Right lobe of liver (tissue), 6 donors: Measurements from ENCODE around the gene CCNG2. TPM values are rescaled to one million over a fixed set of nuclear protein-coding genes. Genes with fewer than 3 reads are reported as not detected.

ENCODE experiments used
- ATAC-seq, 4 donors: fragments of 200-7000 bp; cut with Tn5 transposase; one replicate each; pipeline ENCODE4 v1.9.1; 2020; ENCODE audit warnings: mild to moderate bottlenecking in 4 of 4, moderate library complexity in 4 of 4
- DNase-seq, 3 donors: peaks; one replicate each; pipeline ENCODE4 v3.0.0-alpha.2; 2020
- H3K27ac ChIP-seq, 3 donors: fragments of 200-600 bp; one replicate each; pipeline ENCODE4 v1.8.0; 2022
- H3K27me3 ChIP-seq, 2 donors: fragments of 200-600 bp; one replicate each; pipeline ENCODE4 v1.8.0; 2022
- H3K36me3 ChIP-seq, 4 donors: fragments of 200-600 bp; sonication (generic) in 1 of 4; one replicate each; pipeline versions ENCODE4 v1.5.1 to v1.8.0; 2017 to 2022; ENCODE audit warnings: control low read depth in 1 of 4
- H3K4me1 ChIP-seq, 4 donors: fragments of 200-600 bp; sonication (generic) in 1 of 4; one replicate each; pipeline versions ENCODE4 v1.5.1 to v1.8.0; 2017 to 2022; ENCODE audit warnings: control low read depth in 1 of 4
- H3K4me3 ChIP-seq, 3 donors: fragments of 200-600 bp; one replicate each; pipeline ENCODE4 v1.8.0; 2022
- H3K9me3 ChIP-seq, 4 donors: fragments of 200-600 bp; sonication (generic) in 1 of 4; one replicate each; pipeline versions ENCODE4 v1.5.1 to v1.8.0; 2017 to 2022; ENCODE audit warnings: control low read depth in 1 of 4
- POLR2A ChIP-seq: fragments of 450-650 bp; IDR thresholded peaks from one replicate; pipeline ENCODE4 v1.6.1; 2017; ENCODE audit warnings: antibody characterized with exemption, mild to moderate bottlenecking
- WGBS: methylation state at CpG from one replicate; pipeline ENCODE4 v1.1.6; 2018; ENCODE audit warnings: low coverage, low lambda C conversion rate; ENCODE audit not compliant: insufficient coverage; ENCODE audit errors: missing lambda C conversion rate; 5-methylcytosine and 5-hydroxymethylcytosine counted together
- intact Hi-C, 2 donors: fragments of 100-400 bp; cut with DNase I; formaldehyde crosslinking; loops; one replicate each; pipeline versions ENCODE4 v1.11.2 to v1.14.1; 2022
- total RNA-seq, 6 experiments: library from RNA; depleted of rRNA in 2 of 6; stranded (reverse); fragments of >200 nt in 2 of 6; fragmentation: NEBNext Ultra II Directional in 3 of 6; extraction: Animal tissue kit (Norgen Biotek cat#: 25700) in 3 of 6; gene quantifications; one replicate each; pipeline versions ENCODE4 v1.1.0 to v1.2.4, GENCODE V29; 2016 to 2023
- TF ChIP-seq, protein P1 (sequence below), 4 donors: fragments of 200-600 bp in 3 of 4; fragments of 450-650 bp in 1 of 4; IDR thresholded peaks; one replicate each; pipeline versions ENCODE4 v1.5.1 to v1.8.0; 2016 to 2022; ENCODE audit warnings: antibody characterized with exemption in 4 of 4, mild to moderate bottlenecking in 2 of 4
- donor health status: DM: no; HTN: yes; CAD: no.
- donor health status: DM: no; HTN: no; CAD: no.
- donor health status: DM: no; HTN: no; CAD: no.
- donor health status: DM: no; HTN: yes; CAD: no.
- donor health status: DM: no; HTN: yes; CAD: no.

Gene CCNG2
- total RNA-seq, 6 experiments from 2014 or later, result 3.3 to 15.6 (median 6.1) TPM

DNA sequence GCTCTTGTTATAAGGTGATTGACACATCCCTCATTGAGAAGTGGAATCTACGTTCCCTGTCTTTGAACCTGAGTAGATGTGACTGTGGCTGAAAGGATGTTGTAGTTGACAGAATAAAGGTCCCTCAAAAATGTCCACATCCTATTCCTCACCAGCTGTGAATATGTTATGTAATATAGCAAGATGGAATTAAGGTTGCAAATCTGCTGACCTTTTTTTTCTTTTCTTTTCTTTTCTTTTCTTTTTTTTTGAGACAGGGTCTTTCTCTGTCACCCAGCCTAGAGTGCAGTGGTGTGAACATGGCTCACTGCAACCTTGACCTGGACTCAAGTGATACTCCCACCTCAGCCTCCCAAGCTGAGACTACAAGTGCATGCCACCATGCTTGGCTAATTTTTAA is 7.2 kb upstream of the CCNG2 start:
- TF ChIP-seq, protein P1, sequence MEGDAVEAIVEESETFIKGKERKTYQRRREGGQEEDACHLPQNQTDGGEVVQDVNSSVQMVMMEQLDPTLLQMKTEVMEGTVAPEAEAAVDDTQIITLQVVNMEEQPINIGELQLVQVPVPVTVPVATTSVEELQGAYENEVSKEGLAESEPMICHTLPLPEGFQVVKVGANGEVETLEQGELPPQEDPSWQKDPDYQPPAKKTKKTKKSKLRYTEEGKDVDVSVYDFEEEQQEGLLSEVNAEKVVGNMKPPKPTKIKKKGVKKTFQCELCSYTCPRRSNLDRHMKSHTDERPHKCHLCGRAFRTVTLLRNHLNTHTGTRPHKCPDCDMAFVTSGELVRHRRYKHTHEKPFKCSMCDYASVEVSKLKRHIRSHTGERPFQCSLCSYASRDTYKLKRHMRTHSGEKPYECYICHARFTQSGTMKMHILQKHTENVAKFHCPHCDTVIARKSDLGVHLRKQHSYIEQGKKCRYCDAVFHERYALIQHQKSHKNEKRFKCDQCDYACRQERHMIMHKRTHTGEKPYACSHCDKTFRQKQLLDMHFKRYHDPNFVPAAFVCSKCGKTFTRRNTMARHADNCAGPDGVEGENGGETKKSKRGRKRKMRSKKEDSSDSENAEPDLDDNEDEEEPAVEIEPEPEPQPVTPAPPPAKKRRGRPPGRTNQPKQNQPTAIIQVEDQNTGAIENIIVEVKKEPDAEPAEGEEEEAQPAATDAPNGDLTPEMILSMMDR (IDR thresholded peaks at IDR 0.05), result no peak
- TF ChIP-seq POLR2A, result no peak
- no peaks in the 10 kb centered on the region for H3K36me3 ChIP-seq
- no peak overlapping the region for H3K27ac ChIP-seq
- no peaks in the 10 kb centered on the region for H3K27me3 ChIP-seq
- no peak overlapping the region for H3K4me3 ChIP-seq
- no peak for DNase-seq
- 80% methylated on average over 1 of the region's 1 CpG for WGBS
- H3K9me3 ChIP-seq, result no peaks in the 10 kb centered on the region
- no peak for ATAC-seq
- intact Hi-C loops, result no loop called here
- no peaks in the 10 kb centered on the region for H3K4me1 ChIP-seq

DNA sequence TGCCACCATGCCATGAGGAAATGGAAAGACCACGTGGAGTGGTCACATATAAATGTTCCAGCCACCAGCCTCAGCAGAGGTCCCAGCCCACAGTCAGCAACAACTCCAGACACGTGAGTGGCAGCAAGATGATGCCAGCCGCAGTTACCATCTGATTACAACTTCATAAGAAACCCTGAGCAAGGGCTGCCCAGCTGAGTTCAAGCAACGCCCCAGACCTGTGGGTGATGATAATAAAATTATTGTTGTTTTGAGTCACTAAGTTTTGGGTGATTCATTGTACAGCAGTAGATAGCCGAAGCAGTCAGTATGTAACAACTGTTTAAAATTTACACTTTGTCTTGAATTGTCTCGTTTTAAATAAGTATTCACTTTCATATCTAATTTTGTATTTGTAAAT is 5.8 kb upstream of the CCNG2 start:
- no peak for ATAC-seq
- Histone ChIP-seq H3K4me3 (no peak overlapping the region), H3K27ac (no peak overlapping the region), H3K4me1 (peaks cover 0 to 4% (median 0%) of the 10 kb centered on the region in 4 donors), H3K27me3 (no peaks in the 10 kb centered on the region), H3K9me3 (no peaks in the 10 kb centered on the region), H3K36me3 (no peaks in the 10 kb centered on the region)
- 64% methylated on average over 5 of the region's 6 CpGs for WGBS
- intact Hi-C loops, result no loop called here
- no peak for DNase-seq
- TF ChIP-seq POLR2A, result no peak
- TF ChIP-seq, protein P1 (IDR thresholded peaks at IDR 0.05), result no peak

DNA sequence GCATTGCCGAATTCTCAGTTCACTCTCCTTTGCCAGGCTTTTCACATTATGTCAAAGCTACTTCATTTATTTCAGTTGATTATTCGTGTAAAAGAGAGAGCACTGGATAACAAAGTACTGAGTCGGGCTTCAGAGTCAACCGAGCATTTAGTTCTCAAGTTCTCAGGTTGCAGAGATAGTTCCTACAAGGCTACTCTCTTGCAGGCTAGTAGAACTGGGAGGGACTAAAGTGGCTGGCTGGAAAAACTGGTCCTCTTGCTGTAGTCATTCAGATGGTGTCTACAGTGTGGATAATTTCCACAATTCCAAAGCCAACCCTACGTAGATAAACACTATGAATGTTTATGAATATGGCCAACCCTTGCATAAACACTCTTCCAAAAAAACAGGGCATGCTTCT is 4.6 kb upstream of the CCNG2 start:
- Histone ChIP-seq H3K36me3 (no peaks in the 10 kb centered on the region), H3K27me3 (no peaks in the 10 kb centered on the region), H3K4me3 (no peak overlapping the region), H3K9me3 (no peaks in the 10 kb centered on the region), H3K4me1 (peaks cover 0 to 4% (median 0%) of the 10 kb centered on the region in 4 donors), H3K27ac (no peak overlapping the region)
- DNase-seq (no peak), ATAC-seq (no peak)
- 57% methylated on average over 5 of the region's 5 CpGs for WGBS
- no peak for TF ChIP-seq POLR2A
- TF ChIP-seq, protein P1 (IDR thresholded peaks at IDR 0.05), result no peak
- intact Hi-C loops, result no loop called here

DNA sequence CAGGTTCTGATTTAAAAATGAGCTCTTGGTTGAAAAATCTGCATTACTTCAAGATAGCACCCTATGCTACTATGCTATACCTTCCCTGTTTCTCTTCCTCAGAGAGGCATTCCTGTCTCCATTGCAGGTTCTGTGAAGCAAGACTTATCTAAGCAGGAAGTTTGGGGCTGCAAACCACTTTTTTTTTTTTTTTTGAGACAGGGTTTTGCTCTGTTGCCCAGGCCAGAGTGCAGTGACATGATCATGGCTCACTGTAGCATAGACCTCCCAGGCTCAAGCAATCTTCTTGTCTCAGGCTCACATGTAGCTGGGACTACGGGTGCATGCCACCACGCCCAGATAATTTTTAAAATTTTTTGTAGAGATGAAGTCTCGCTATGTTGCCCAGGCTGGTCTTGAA is 4.0 kb upstream of the CCNG2 start:
- TF ChIP-seq, protein P1 (IDR thresholded peaks at IDR 0.05), result no peak
- no peak for TF ChIP-seq POLR2A
- intact Hi-C loops, result no loop called here
- Histone ChIP-seq H3K27ac (no peak overlapping the region), H3K4me3 (no peak overlapping the region), H3K27me3 (no peaks in the 10 kb centered on the region), H3K9me3 (no peaks in the 10 kb centered on the region), H3K4me1 (peaks cover 0 to 4% (median 0%) of the 10 kb centered on the region in 4 donors), H3K36me3 (no peaks in the 10 kb centered on the region)
- ATAC-seq (no peak), DNase-seq (no peak)
- 55% methylated on average over 3 of the region's 3 CpGs for WGBS

DNA sequence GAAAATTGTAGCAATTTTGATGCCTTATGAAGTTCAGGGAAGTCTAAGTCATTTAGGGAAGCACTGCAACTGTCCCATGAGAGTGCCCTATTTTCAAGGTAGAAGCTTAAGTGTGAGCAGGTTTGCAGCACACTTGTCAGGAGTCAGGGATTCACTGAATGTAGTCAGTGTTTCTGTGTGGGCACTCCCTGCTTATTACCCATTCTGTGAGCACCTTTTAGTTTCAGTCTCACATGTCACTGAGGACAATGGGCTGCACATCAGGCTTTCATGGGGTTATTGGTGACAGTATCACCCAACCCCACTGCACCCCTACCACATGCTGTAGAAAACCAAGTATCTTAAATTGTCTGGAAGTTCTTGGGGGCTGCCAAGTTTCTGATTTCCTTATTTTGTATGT is 2.9 kb upstream of the CCNG2 start:
- H3K27ac ChIP-seq, result no peak overlapping the region
- TF ChIP-seq, protein P1 (IDR thresholded peaks at IDR 0.05), result no peak
- TF ChIP-seq POLR2A, result no peak
- ATAC-seq (no peak), DNase-seq (no peak)
- H3K4me3 ChIP-seq, result no peak overlapping the region
- no peaks in the 10 kb centered on the region for H3K27me3 ChIP-seq
- H3K36me3 ChIP-seq, result no peaks in the 10 kb centered on the region
- intact Hi-C loops, result no loop called here
- H3K9me3 ChIP-seq, result no peaks in the 10 kb centered on the region
- H3K4me1 ChIP-seq, result peaks cover 0 to 10% (median 0%) of the 10 kb centered on the region in 4 donors
